PC-3 (cell line): Measurements from ENCODE around the gene MAPKAP1.

Source experiments
- CTCF ChIP-seq: fragments of 300-600 bp; sonication (generic); conservative IDR thresholded peaks from 2 replicates; pipeline ENCODE4 v1.5.1; 2017; ENCODE audit warnings: antibody characterized with exemption, low read depth, mild to moderate bottlenecking, low read length
- EZH2phosphoT487 ChIP-seq: fragments of 300-600 bp; sonication (generic); IDR thresholded peaks from 2 replicates; pipeline ENCODE4 v1.6.1; 2018; ENCODE audit warnings: mild to moderate bottlenecking, antibody characterized with exemption, low read length, borderline replicate concordance

- TF ChIP-seq CTCF (no peak), EZH2phosphoT487 (no peak)
Measured at GRCh38 chr9:125652233-125652594, 54.8 kb downstream of the MAPKAP1 start.
